HG03520 (cell line): ENCODE measurements around the gene PALLD.
"Not testable (repeated sequence)": the region's sequence is repeated elsewhere in the genome, so short reads cannot be mapped to it uniquely, and the experiment has no call there.

Source experiments
- ATAC-seq: cut with Tn5 transposase; IDR thresholded peaks from one replicate; pipeline ENCODE4 v1.9.1; 2021; ENCODE audit warnings: mild to moderate bottlenecking, moderate library complexity; ENCODE audit not compliant: unreplicated experiment

The PALLD gene

DNA sequence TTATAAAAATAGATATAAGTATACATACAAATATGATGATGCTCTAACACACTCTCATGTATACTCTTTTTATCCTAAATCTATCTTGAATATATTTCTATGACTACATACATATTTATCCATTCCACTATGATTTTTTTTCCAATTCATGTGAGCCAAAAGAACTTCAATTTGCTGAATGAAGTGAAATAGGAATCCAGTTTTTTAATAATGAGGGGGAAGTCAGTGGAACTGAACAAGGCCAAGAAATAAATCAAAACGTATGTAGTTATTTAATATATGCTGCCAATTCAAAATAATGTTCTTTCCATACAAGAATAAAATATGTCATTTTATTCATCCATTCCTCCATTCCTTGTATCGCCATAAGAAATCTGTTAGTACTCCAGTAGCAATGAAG, 6.1 kb upstream of the PALLD start:
- ATAC-seq = no peak

DNA sequence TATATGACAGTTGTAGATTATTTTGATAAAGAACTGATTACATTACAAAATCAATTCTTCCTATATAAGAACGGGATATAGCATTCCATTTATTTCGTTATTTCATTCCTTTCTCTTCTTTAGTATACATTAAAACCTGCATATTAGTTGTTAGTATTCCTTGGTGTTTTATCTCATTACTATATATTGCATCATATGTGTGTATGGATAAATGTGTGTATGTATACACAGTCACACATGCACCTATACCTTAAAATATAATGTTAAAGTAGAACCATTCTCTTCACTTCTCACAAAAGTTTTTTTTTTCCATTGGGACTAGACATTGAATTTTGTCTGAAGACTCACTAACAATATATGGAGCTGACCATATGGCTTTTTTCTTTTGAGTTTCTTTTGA, 5.3 kb upstream of the PALLD start:
- no peak for ATAC-seq

DNA sequence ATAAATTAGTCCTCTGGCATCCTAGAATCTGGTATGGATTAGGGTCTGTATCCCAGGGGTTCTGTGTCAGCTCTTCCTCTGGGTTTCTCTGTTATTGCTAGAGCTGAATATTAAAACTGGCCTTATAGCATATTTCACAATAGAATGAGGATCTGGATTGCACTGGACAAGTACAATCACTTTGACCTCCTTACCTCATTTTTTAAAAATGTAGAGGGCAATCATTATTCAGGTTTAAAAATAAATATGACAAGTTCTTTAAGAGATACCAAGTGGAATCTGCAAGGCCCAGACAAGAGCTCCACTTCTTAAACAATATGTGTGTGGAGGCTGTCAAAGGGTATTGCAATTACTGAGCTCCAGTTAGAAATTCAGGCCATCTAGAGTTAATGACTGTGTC, 1.4 kb downstream of the PALLD start:
- no peak for ATAC-seq

DNA sequence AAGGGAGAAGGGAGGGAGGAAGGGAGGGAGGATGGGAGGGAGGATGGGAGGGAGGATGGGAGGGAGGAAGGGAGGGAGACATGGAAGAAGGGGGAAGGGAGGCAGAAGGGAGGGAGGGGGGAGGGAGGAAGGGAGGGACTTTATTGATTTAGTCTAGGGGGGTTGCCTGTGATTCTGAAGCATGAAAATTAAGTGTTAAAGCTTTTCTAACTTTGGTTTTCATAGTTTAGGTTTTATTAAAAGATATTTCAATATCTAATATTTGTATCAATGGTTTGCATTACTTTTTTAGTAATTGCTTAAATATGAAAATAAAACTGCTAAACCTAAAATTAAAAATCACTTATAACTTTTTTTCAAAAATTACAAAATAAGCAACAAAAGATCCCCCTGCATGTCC, 2.4 kb downstream of the PALLD start:
- ATAC-seq = no peak

DNA sequence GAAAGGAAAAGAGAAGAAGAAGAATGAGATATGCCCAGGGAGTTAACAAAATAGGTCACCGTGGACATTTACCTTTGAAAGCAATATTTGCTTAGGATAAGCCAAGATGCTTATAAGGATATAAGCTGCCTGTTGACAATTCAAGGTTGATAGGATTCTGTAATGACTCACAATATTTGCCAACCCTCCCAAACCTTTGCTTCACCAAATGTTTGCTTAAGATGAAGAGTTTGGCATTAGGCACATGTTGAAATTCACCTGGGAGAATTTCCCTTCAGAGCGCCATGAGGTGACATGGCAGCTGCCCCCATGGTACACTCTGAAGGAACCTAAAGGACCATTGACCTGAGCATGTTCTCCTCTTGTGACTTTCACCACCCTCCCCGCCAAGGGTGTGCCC, 4.6 kb downstream of the PALLD start:
- ATAC-seq = no peak

DNA sequence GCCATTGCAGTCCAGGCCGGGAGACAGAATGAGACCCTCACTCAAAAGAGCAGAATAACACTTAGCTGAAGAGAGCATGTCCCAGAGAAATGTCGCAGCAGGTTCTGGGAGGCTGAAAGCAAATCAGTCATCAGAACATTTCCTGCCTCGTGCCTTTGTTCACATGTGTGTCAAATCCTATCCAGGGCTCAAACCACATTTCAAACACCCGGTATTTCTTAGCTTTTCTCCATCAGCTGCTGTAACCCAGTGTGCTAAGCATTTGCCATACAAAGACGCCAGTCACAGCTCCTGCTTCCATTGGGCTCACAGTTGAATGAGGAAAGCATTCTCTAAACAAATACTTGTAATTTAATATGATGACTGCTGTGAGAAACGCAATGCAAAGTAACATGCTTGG, 6.0 kb downstream of the PALLD start:
- no peak for ATAC-seq

DNA sequence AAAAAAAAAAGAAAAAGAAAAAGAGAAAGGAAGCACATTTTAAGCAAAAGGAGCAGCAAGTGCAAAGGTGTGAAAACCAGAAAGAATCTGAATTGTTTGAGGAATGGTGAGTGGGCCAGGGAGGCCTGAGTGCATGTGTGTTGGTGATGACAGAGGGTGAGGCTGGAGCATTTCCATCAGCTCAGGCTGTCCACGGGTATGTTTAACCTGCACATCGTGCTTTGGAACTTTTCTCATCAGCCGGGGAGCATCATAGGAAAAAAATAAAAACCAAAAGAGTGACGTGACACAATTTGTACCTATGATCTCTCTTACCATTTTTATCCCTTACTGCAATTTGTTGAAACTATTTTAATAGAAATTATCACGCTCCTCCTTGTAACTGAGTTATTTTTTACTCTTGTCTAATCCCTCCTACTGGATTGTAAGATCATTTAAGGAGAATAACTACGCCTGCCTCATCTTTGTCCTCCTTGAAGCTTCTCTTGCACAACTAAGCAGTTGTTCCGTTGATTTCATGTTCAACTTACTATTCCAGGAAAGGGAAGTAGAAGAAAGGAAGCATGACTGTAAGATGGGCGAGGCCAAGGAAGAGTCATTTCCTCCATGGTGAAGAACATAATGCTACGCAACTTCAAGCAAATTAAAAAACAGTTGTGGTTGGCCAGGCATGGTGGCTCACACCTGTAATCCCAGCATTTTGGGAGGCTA, 7.0 kb downstream of the PALLD start:
- ATAC-seq = no peak

DNA sequence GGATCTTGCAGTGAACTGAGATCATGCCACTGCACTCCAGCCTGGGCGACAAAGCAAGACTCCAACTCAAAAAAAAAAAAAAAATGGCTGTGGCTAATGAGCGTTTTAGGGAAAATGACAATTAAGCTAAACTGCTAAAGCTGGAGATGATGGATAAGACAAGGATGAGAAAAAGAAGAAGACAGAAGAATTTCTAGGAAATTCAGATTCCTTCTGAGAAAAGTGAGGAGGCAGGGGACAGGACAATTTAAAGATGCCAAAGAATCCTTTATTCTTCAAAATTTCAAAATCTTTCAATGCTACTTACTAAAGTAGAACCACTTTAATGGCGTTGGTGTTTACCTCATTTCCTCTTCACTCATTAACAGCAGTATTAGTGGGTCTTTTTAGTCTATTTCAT, 7.7 kb downstream of the PALLD start:
- no peak for ATAC-seq

DNA sequence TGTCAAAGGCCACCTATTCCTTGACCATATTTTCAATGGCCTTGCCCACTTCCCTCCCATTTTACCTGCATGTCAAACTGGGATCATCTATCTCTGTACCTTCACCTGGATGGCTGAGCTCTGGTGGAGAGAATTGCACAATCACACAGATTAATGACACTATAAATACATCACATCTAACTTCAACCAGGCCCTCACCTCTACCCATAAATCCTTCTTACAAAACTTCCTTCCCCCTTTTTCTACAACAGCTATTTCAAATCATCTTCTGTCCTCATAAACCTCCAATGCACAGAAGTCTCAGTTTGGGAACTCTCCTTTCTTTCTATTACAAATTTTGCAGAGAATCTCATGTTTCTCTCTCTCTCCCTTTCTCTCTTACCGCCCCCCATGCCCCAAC, 9.2 kb downstream of the PALLD start:
- ATAC-seq = no peak

DNA sequence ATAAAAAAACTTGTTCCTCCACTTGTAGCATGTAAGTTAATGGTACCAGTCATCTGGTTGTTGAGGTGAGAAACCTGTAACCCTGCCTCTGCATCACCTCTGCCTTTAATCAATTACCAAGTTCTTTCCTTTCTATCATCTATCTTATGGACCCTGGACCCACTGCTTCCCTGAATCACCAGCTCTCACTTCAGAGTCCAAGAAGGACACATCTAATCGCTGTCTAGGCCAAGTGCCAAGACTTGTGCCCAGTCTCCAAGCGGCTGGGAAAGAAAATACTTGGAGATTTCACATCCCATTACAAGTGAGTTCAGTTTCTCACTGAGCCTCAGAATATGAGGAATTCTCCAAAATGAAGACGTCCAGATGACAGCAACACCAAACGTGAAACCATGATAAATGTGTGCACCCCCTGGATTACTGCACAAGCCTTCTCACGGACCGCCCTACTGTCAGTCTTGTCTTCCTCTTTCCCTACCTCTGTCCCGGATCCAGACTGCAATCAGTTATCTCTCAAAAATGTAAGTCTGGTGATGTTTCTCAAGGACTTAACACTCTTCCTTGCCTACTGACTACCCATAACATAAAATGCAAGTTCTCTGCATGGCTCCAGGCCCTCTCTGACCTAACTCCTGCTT, 10.4 kb downstream of the PALLD start:
- ATAC-seq = no peak

DNA sequence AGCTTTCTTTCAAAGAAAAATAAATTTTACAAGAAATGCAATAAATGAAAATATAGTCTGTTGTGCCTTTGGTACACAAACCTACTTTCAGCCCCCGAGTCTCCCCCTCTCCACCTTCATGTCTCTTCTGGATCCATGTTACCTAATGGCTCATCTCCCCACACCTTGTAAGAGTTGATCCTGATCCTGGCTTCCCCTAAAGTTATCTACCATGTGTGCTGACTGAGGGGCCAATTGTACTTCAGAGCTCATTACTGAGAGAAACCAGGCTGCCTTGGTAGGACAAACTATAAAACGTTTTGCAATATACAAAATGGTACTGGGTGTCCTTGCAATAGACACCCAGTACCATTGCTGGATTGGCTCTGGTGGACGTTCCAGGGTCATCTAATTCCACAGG, 11.8 kb downstream of the PALLD start:
- ATAC-seq = no peak

DNA sequence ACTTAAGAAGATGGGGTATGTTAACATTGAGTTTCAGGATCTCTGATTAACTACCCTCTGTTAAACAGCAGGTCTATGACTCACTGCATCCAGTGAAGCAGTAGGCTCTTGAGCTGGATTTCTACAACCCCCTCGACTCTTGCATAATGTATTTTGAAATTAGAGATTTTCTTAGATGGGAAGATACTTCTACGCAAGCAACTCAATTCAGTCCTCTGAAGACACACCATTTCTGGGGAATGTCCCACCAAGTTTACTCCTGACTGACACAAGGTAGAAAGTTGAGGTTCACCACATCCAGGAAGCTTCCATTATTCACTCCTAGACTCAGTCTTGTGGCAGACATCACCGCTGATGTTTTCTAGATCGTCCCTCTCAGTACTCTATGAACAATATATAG, 12.9 kb downstream of the PALLD start:
- no peak for ATAC-seq

DNA sequence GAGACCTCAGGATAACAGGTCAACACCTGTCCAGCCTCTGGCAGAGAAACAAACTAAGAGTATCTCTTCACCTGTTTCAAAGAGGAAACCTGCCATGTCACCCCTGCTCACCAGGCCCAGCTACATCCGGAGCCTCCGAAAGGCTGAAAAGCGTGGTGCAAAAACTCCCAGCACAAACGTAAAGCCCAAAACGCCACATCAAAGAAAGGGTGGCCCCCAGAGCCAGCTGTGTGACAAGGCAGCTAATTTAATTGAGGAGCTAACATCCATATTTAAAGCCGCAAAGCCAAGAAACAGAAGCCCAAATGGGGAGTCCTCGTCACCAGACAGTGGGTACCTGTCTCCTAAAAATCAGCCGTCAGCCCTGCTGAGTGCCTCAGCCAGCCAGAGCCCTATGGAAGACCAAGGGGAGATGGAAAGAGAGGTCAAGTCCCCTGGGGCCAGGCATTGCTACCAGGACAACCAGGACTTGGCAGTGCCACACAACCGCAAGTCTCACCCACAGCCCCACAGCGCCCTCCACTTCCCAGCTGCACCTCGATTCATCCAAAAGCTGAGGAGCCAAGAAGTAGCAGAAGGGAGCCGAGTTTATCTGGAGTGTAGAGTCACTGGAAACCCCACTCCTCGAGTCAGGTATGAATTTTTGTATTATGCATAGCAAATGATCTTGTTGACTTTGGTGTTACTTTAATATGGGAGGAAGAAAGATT, 15.1 kb downstream of the PALLD start:
- no peak for ATAC-seq

DNA sequence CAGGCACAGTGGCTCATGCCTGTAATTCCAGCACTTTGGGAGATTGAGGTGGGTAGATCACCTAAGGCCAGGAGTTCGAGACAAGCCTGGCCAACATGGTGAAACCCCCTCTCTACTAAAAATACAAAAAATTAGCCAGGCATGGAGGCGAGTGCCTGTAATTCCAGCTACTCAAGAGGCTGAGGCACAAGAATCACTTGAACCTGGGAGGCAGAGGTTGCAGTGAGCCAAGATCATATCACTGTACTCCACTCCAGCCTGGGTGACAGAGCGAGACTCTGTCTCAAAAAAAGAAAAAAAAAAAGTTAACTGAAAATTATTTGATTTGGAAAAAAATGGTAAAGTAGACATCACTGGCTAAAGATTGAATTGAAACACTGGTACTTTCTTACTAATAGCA, 17.0 kb downstream of the PALLD start:
- not testable (repeated sequence) for ATAC-seq

DNA sequence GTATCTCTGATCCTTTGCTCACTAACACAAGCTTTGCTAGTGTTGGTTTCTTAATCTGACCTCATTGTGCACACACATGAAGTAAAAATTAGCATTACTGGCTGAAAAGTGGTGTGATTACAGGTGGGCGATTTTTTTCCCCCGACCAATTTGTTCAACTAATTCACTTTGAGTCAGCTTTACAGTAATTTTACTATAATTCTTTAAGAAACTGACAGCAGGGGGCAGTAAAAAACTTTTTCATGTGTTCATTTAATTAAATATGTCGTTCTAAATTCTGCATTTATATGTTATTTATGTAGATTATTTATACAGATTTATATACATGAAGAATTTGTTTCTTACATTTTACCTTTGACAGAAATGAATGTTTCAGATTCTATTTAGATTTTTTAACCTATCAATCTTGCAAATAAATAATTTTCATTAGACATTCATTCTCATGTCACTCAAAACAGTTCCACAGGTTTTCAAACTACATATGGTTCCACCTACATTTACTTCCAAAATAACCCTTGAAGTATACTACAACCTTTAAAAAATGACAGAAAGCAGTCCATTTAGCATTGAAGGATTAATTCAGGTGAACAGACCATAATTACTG, 17.5 kb downstream of the PALLD start:
- ATAC-seq = no peak

DNA sequence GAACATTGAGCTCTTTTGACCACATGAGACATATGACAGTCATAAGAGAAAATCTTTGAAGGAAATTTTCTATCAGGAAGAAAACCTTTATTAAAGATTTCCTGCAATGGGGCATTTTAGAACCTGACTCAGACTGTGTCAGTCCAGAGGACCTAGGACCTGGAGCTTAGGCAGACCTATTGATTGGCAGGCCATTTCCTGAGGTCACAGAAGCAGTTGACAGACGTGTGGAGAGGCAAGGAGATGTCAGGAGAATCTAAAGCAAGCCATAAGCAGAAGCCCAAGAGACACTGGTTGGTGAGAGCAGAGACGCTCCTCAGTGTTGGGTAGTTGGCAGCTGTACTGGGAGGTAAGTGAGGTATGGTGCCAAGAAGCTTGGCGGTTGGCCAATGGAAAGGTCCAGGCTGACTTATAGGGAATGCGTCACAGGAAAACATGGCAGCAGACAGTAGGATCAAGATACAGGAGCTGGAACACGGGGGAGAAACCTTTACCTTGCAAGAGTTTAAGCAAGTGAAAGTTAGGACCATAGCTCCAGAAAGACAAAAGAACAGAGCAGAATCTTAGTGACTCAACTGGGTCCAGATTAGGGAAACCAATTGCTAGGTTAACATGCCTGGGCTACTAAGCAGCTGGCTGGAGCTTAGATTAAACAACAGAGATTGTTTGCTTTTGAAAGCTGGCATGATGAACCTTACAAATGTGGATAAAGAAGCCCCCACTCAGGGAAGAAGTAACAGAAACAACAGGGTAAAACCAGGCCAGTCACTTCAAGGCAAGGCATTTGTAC, 18.6 kb downstream of the PALLD start:
- no peak for ATAC-seq

DNA sequence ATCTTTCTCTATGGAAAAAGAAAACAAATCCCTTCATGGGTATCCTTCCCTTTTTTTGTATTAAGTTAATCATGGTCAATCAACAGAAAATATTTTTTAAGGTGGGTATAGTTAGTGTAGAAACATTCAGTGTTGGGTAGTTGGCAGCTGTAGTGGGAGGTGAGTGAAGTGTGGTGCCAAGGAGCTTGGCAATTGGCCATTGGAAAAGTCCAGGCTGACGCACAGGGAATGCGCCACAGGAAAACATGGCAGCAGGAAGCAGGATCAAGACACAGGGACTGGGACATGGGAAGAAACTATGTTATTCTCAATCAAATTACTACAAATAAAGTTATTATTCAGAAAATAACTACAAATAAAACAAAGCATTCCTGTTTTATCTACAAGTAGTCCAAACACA, 20.0 kb downstream of the PALLD start:
- ATAC-seq = no peak

DNA sequence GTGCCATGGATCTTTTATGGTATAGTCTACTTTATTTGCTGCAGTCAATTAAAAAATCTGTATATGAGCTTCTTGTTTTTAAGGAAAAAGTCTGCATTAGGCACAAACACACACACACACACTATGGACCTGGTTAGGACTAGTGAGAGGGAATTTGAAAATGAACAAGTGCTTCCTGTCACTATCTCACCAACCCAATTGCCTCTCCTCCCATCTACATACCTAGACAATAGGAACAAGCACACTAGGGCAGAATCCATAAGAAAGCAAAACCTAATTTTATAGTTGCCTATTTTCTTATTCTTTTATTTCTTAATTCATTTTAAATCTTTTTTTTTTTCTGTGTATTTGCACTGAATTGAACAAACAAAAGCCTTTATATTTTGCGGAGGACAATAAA, 22.7 kb downstream of the PALLD start:
- ATAC-seq = no peak

DNA sequence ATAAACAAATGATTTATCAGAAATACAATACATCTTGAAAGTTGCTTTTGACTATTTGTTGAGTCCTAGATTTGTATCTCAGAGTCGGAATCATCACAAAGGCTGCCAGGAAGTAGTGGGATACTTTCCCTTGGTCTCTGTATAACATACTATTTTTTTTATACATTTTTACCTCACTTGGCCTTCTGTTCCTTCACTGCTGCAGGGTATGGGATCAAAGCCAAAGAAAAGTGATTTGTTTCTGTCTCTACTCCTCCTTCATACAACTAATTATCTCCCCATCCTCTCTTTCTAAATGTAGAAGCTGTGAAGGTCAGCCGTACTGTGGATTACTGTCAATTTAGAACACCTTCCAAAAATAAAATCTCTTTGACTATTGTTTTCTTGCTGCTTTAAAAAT, 24.9 kb downstream of the PALLD start:
- no peak for ATAC-seq

DNA sequence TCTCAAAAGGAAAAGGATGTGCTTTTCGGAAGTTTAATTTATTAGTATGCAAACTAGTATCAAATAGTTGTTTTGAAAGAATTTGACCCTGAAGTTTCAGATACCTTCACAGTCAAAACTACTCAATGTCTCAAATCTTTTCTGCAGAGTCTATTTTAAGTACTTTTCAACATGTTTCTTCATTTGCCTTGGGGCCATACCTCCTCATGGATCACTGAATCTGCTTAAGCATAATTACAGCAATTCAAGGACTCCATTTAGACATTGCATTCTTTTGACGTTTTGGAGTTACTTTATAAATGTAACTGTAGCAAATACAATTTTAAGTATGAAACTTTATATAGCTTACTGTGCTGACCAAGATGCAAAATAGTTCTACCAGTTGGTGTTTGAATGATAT, 25.5 kb downstream of the PALLD start:
- ATAC-seq = no peak

DNA sequence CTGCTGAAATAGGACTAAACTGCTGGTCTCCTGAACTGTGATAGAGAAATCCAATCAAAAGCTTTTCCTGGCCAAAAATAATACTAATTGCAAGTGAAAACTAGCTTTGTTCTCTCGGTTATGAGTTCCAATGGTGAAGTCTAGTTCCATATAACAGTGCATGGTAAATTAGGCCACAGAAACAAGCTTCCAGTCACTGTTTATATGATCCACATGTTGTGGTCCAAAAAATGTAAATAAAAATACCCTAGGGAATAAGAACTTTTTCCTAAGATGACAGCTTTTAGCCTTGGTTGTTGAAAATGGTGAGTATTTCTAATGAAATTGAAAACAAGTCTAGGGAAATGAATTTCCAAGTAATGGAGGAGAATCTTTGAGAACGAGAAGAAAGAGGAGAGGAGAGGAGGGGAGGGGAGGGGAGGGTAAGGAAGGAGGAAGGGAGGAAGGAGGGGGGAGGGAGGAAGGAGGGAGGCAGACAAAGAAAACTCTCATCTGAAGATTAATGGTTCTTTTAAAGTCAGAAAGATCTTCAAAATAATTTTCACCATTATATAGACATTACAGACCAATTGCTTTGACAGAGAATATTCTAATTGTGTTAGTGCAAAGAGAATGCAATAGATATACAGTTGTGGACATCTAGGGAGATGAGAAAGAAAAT, 26.1 kb downstream of the PALLD start:
- ATAC-seq = no peak
